ENCODE measurements around the gene BACE2. TPM values are rescaled to one million over a fixed set of nuclear protein-coding genes. Genes with fewer than 3 reads are reported as not detected.

BACE2 gene
- total and polyA plus RNA-seq, 2 experiments from 2014 or later, result 28.4 to 37.0 TPM

GRCh38 chr21:41124641-41125201 is 43.2 kb upstream of the BACE2 start:
- Histone ChIP-seq H3K36me3 (replicated peaks; ENCODE audit: insufficient read depth, low read depth) (no peaks in the 10 kb centered on the region), H3K27me3 (peaks cover 3% of the 10 kb centered on the region), H4K20me1 (ENCODE audit: insufficient read depth, poor library complexity, severe bottlenecking) (no peaks in the 10 kb centered on the region), H2AFZ (no peak overlapping the region), H3K27ac (no peak overlapping the region), H3K4me1 (ENCODE audit: insufficient read depth) (no peaks in the 10 kb centered on the region), H3K4me3 (no peak overlapping the region), H3K79me2 (no peaks in the 10 kb centered on the region), H3K9me3 (ENCODE audit: low read depth) (no peaks in the 10 kb centered on the region), H3K9me2 (replicated peaks; ENCODE audit: insufficient read depth) (no peaks in the 10 kb centered on the region), H3K4me2 (no peak overlapping the region)
- DNase-seq (ENCODE audit: low spot score), result no peak
- no peak for TF ChIP-seq CTCF (IDR thresholded peaks at IDR 0.05; ENCODE audit: poor library complexity)
- no peak for TF ChIP-seq EZH2phosphoT487 (IDR thresholded peaks at IDR 0.05; ENCODE audit: low read depth, severe bottlenecking, unreplicated experiment)
- 88% methylated on average over 13 of the region's 13 CpGs for WGBS (ENCODE audit: low lambda C conversion rate, missing lambda C conversion rate)

- no peak for TF ChIP-seq CTCF (IDR thresholded peaks at IDR 0.05; ENCODE audit: poor library complexity)
- TF ChIP-seq EZH2phosphoT487 (IDR thresholded peaks at IDR 0.05; ENCODE audit: low read depth, severe bottlenecking, unreplicated experiment), result no peak
- no peak for TF ChIP-seq EZH2 (IDR thresholded peaks at IDR 0.05; ENCODE audit: borderline replicate concordance)
- Histone ChIP-seq H3K9me3 (ENCODE audit: low read depth) (no peaks in the 10 kb centered on the region), H3K36me3 (replicated peaks; ENCODE audit: insufficient read depth, low read depth) (no peaks in the 10 kb centered on the region), H3K4me3 (no peak overlapping the region), H3K4me2 (no peak overlapping the region), H3K27me3 (peaks cover 3% of the 10 kb centered on the region), H3K9me2 (replicated peaks; ENCODE audit: insufficient read depth) (no peaks in the 10 kb centered on the region), H4K20me1 (ENCODE audit: insufficient read depth, poor library complexity, severe bottlenecking) (no peaks in the 10 kb centered on the region), H2AFZ (no peak overlapping the region), H3K27ac (no peak overlapping the region), H3K79me2 (no peaks in the 10 kb centered on the region), H3K4me1 (ENCODE audit: insufficient read depth) (no peaks in the 10 kb centered on the region)
- DNase-seq (ENCODE audit: low spot score), result no peak
Measured at GRCh38 chr21:41128981-41129380, 39.0 kb upstream of the BACE2 start.

GRCh38 chr21:41130883-41131282 is 37.1 kb upstream of the BACE2 start:
- TF ChIP-seq EZH2phosphoT487 (IDR thresholded peaks at IDR 0.05; ENCODE audit: low read depth, severe bottlenecking, unreplicated experiment) (no peak), EZH2 (IDR thresholded peaks at IDR 0.05; ENCODE audit: borderline replicate concordance) (no peak), CTCF (IDR thresholded peaks at IDR 0.05; ENCODE audit: poor library complexity) (no peak)
- Histone ChIP-seq H4K20me1 (ENCODE audit: insufficient read depth, poor library complexity, severe bottlenecking) (no peaks in the 10 kb centered on the region), H3K4me1 (ENCODE audit: insufficient read depth) (no peaks in the 10 kb centered on the region), H3K4me3 (no peak overlapping the region), H3K79me2 (no peaks in the 10 kb centered on the region), H3K9me2 (replicated peaks; ENCODE audit: insufficient read depth) (no peaks in the 10 kb centered on the region), H3K27me3 (no peaks in the 10 kb centered on the region), H2AFZ (no peak overlapping the region), H3K36me3 (replicated peaks; ENCODE audit: insufficient read depth, low read depth) (no peaks in the 10 kb centered on the region), H3K27ac (no peak overlapping the region), H3K9me3 (ENCODE audit: low read depth) (no peaks in the 10 kb centered on the region), H3K4me2 (no peak overlapping the region)
- 71% methylated on average over 3 of the region's 3 CpGs for whole genome bisulfite sequencing (ENCODE audit: low lambda C conversion rate, missing lambda C conversion rate)
- no peak for DNase-seq (ENCODE audit: low spot score)
